HG02588 (cell line): ENCODE results near the gene APOL2.
"Not testable (repeated sequence)": the region's sequence is repeated elsewhere in the genome, so short reads cannot be mapped to it uniquely, and the experiment has no call there.

Source experiments
- ATAC-seq: cut with Tn5 transposase; IDR thresholded peaks from one replicate; pipeline ENCODE4 v1.9.1; 2021; ENCODE audit warnings: mild to moderate bottlenecking, moderate library complexity; ENCODE audit not compliant: unreplicated experiment

The APOL2 gene

GRCh38 chr22:36202906-36203305 is 36.4 kb downstream of the APOL2 start:
- ATAC-seq, result not testable (repeated sequence)

GRCh38 chr22:36201630-36202319 is 37.6 kb downstream of the APOL2 start, which contains the start of gene APOL4:
TSS of gene APOL4 (minus strand) at chr22:36201809. CDS start at chr22:36201734, 75 bp downstream.
- no peak for ATAC-seq

- not testable (repeated sequence) for ATAC-seq
Measured at GRCh38 chr22:36201025-36201424, 38.3 kb downstream of the APOL2 start.

- no peak for ATAC-seq
Measured at GRCh38 chr22:36199001-36199551, 40.3 kb downstream of the APOL2 start.

GRCh38 chr22:36198536-36198935 is 40.8 kb downstream of the APOL2 start:
- ATAC-seq, result no peak

- no peak for ATAC-seq
Measured at GRCh38 chr22:36197514-36198146, 41.7 kb downstream of the APOL2 start.

- ATAC-seq, result no peak
Measured at GRCh38 chr22:36197065-36197440, 42.3 kb downstream of the APOL2 start.

- no peak for ATAC-seq
Measured at GRCh38 chr22:36196254-36197064, 42.9 kb downstream of the APOL2 start.

- no peak for ATAC-seq
Measured at GRCh38 chr22:36194971-36195370, 44.4 kb downstream of the APOL2 start.

- ATAC-seq, result no peak
Measured at GRCh38 chr22:36194385-36194784, 44.9 kb downstream of the APOL2 start.

- ATAC-seq, result no peak
Measured at GRCh38 chr22:36193577-36193976, 45.8 kb downstream of the APOL2 start.

GRCh38 chr22:36193171-36193570 is 46.2 kb downstream of the APOL2 start:
- ATAC-seq, result no peak

- no peak for ATAC-seq
Measured at GRCh38 chr22:36192542-36192941, 46.8 kb downstream of the APOL2 start.

GRCh38 chr22:36191106-36191836 is 48.1 kb downstream of the APOL2 start:
- ATAC-seq, result no peak

GRCh38 chr22:36187862-36188261 is 51.5 kb downstream of the APOL2 start:
- ATAC-seq, result not testable (repeated sequence)

- ATAC-seq, result no peak
Measured at GRCh38 chr22:36185828-36186624, 53.3 kb downstream of the APOL2 start.

GRCh38 chr22:36184433-36185025 is 54.8 kb downstream of the APOL2 start:
- ATAC-seq, result no peak

- no peak for ATAC-seq
Measured at GRCh38 chr22:36183446-36183845, 55.9 kb downstream of the APOL2 start.

GRCh38 chr22:36182857-36183256 is 56.5 kb downstream of the APOL2 start:
- ATAC-seq, result no peak

- ATAC-seq, result no peak
Measured at GRCh38 chr22:36182056-36182455, 57.3 kb downstream of the APOL2 start.
